ENCODE results near the gene SLC6A7. TPM values are rescaled to one million over a fixed set of nuclear protein-coding genes. Genes with fewer than 3 reads are reported as not detected.

The SLC6A7 gene
- polyA plus RNA-seq, 1 experiment = not detected

GRCh38 chr5:150235500-150235854 lies 45.6 kb downstream of the SLC6A7 start:
- Histone ChIP-seq H3K4me3 (ENCODE audit: low read depth, low read length) (no peak overlapping the region), H3K27me3 (ENCODE audit: control insufficient read depth, insufficient read depth, low read length) (no peaks in the 10 kb centered on the region), H3K36me3 (ENCODE audit: control insufficient read depth, insufficient read depth, low read length) (no peaks in the 10 kb centered on the region)
- ChIA-PET POLR2A (no interaction called here), CTCF (no interaction called here)
- DNase-seq (ENCODE audit: low read depth) = no peak
- TF ChIP-seq CTCF (IDR thresholded peaks at IDR 0.05; ENCODE audit: insufficient read depth, low read depth, low read length) = no peak

- Histone ChIP-seq H3K36me3 (ENCODE audit: control insufficient read depth, insufficient read depth, low read length) (no peaks in the 10 kb centered on the region), H3K4me3 (ENCODE audit: low read depth, low read length) (no peak overlapping the region), H3K27me3 (ENCODE audit: control insufficient read depth, insufficient read depth, low read length) (no peaks in the 10 kb centered on the region)
- no peak for DNase-seq (ENCODE audit: low read depth)
- no peak for TF ChIP-seq CTCF (IDR thresholded peaks at IDR 0.05; ENCODE audit: insufficient read depth, low read depth, low read length)
- CTCF ChIA-PET = no interaction called here
- POLR2A ChIA-PET = no interaction called here
Measured at GRCh38 chr5:150236313-150236712, 46.5 kb downstream of the SLC6A7 start.

- ChIA-PET POLR2A (no interaction called here), CTCF (interaction anchor here (1.0 kb wide), 1 partner anchor 9 kb away, joined by 3 read pairs; no protein-coding TSS in a partner anchor)
- TF ChIP-seq CTCF (IDR thresholded peaks at IDR 0.05; ENCODE audit: insufficient read depth, low read depth, low read length) = no peak
Measured at GRCh38 chr5:150236981-150237754, 47.3 kb downstream of the SLC6A7 start.

GRCh38 chr5:150238646-150239045 lies 48.8 kb downstream of the SLC6A7 start:
- CTCF ChIA-PET = no interaction called here
- DNase-seq (ENCODE audit: low read depth) = no peak
- POLR2A ChIA-PET = no interaction called here
- TF ChIP-seq CTCF (IDR thresholded peaks at IDR 0.05; ENCODE audit: insufficient read depth, low read depth, low read length) = no peak
- no peaks in the 10 kb centered on the region for H3K27me3 ChIP-seq (ENCODE audit: control insufficient read depth, insufficient read depth, low read length)
- no peaks in the 10 kb centered on the region for H3K36me3 ChIP-seq (ENCODE audit: control insufficient read depth, insufficient read depth, low read length)
- H3K4me3 ChIP-seq (ENCODE audit: low read depth, low read length) = no peak overlapping the region

More at GRCh38 chr5:150236981-150237754, 47.3 kb downstream of the SLC6A7 start:
- Histone ChIP-seq H3K4me3 (ENCODE audit: low read depth, low read length) (no peak overlapping the region), H3K27me3 (ENCODE audit: control insufficient read depth, insufficient read depth, low read length) (no peaks in the 10 kb centered on the region), H3K36me3 (ENCODE audit: control insufficient read depth, insufficient read depth, low read length) (no peaks in the 10 kb centered on the region)
- DNase-seq (ENCODE audit: low read depth) = no peak

- H3K27me3 ChIP-seq (ENCODE audit: control insufficient read depth, insufficient read depth, low read length) = no peaks in the 10 kb centered on the region
- no peak for TF ChIP-seq CTCF (IDR thresholded peaks at IDR 0.05; ENCODE audit: insufficient read depth, low read depth, low read length)
- H3K36me3 ChIP-seq (ENCODE audit: control insufficient read depth, insufficient read depth, low read length) = no peaks in the 10 kb centered on the region
- ChIA-PET CTCF (no interaction called here), POLR2A (no interaction called here)
- no peak overlapping the region for H3K4me3 ChIP-seq (ENCODE audit: low read depth, low read length)
- no peak for DNase-seq (ENCODE audit: low read depth)
Measured at GRCh38 chr5:150239099-150239793, 49.4 kb downstream of the SLC6A7 start.
